HG02884 (cell line): ENCODE data around the gene CSNK1D.
A peak's percentile ranks its signal among the peaks of the same experiment; 100 is the strongest.
"Not testable (repeated sequence)": the region's sequence is repeated elsewhere in the genome, so short reads cannot be mapped to it uniquely, and the experiment has no call there.

Source experiments
- ATAC-seq: cut with Tn5 transposase; IDR thresholded peaks from one replicate; pipeline ENCODE4 v1.9.1; 2021; ENCODE audit warnings: mild to moderate bottlenecking, moderate library complexity; ENCODE audit not compliant: unreplicated experiment

The CSNK1D gene

GRCh38 chr17:82217120-82217529, 56.4 kb downstream of the CSNK1D start:
- no peak for ATAC-seq

- no peak for ATAC-seq
Measured at GRCh38 chr17:82216301-82217119, 57.0 kb downstream of the CSNK1D start.

GRCh38 chr17:82215972-82216300, 57.6 kb downstream of the CSNK1D start:
- ATAC-seq: no peak

GRCh38 chr17:82215095-82215971, 58.2 kb downstream of the CSNK1D start:
- ATAC-seq: no peak

- ATAC-seq: no peak
Measured at GRCh38 chr17:82214012-82214628, 59.4 kb downstream of the CSNK1D start.

- ATAC-seq: no peak
Measured at GRCh38 chr17:82213251-82214011, 60.1 kb downstream of the CSNK1D start.

- ATAC-seq: peak; percentile 55
Measured at GRCh38 chr17:82212331-82213250, 60.9 kb downstream of the CSNK1D start, which contains the start of gene CCDC57. Gene CCDC57, minus strand, starts transcription at chr17:82212842. Its CDS starts 10,898 bp downstream, at chr17:82201944.

GRCh38 chr17:82210655-82211054, 62.8 kb downstream of the CSNK1D start:
- not testable (repeated sequence) for ATAC-seq

- no peak for ATAC-seq
Measured at GRCh38 chr17:82205720-82206508, 67.6 kb downstream of the CSNK1D start.

- ATAC-seq: no peak
Measured at GRCh38 chr17:82204831-82205719, 68.4 kb downstream of the CSNK1D start.

GRCh38 chr17:82203920-82204319, 69.6 kb downstream of the CSNK1D start:
- no peak for ATAC-seq

- no peak for ATAC-seq
Measured at GRCh38 chr17:82202981-82203380, 70.5 kb downstream of the CSNK1D start.

GRCh38 chr17:82201498-82201910, 72.0 kb downstream of the CSNK1D start:
- ATAC-seq: no peak

GRCh38 chr17:82200743-82201497, 72.6 kb downstream of the CSNK1D start:
- no peak for ATAC-seq

- no peak for ATAC-seq
Measured at GRCh38 chr17:82200135-82200534, 73.4 kb downstream of the CSNK1D start.

GRCh38 chr17:82199496-82199895, 74.0 kb downstream of the CSNK1D start:
- no peak for ATAC-seq

- no peak for ATAC-seq
Measured at GRCh38 chr17:82198092-82198491, 75.4 kb downstream of the CSNK1D start.
